Gastrocnemius medialis (tissue), 4 donors: Measurements from ENCODE around the gene ESX1.

ENCODE experiments used
- POLR2A ChIP-seq, 2 donors: fragments of 450-650 bp; IDR thresholded peaks; one replicate each; pipeline ENCODE4 v1.6.1; 2017; ENCODE audit warnings: antibody characterized with exemption in 2 of 2, mild to moderate bottlenecking in 2 of 2, moderate library complexity in 2 of 2
- TF ChIP-seq, protein P1 (sequence below), 5 experiments: fragments of 450-650 bp in 3 of 5; fragments of 200-600 bp in 2 of 5; sonication (generic) in 2 of 5; IDR thresholded peaks in 4 of 5; conservative IDR thresholded peaks in 1 of 5; 1 replicate in 4 of 5; 2 replicates in 1 of 5; pipeline ENCODE4 v1.5.1; 2016 to 2019; ENCODE audit warnings: antibody characterized with exemption in 5 of 5, mild to moderate bottlenecking in 3 of 5, moderate library complexity in 3 of 5

DNA sequence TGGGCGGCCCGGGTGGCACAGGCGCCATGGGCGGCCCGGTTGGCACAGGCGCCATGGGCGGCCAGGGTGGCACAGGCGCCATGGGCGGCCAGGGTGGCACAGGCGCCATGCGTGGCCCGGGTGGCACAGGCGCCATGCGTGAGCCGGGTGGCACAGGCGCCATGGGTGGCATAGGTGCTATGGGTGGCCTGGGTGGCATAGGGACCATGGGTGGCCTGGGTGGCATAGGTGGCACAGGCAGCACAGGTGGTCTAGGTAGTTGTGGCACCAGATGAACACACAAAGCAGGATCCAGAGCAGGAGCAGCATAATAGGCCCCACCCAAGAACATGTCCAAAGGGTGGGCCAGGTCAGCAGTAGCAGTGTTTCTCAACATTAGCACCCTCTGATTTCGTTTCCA is 4.3 kb downstream of the ESX1 start:
- TF ChIP-seq, protein P1, sequence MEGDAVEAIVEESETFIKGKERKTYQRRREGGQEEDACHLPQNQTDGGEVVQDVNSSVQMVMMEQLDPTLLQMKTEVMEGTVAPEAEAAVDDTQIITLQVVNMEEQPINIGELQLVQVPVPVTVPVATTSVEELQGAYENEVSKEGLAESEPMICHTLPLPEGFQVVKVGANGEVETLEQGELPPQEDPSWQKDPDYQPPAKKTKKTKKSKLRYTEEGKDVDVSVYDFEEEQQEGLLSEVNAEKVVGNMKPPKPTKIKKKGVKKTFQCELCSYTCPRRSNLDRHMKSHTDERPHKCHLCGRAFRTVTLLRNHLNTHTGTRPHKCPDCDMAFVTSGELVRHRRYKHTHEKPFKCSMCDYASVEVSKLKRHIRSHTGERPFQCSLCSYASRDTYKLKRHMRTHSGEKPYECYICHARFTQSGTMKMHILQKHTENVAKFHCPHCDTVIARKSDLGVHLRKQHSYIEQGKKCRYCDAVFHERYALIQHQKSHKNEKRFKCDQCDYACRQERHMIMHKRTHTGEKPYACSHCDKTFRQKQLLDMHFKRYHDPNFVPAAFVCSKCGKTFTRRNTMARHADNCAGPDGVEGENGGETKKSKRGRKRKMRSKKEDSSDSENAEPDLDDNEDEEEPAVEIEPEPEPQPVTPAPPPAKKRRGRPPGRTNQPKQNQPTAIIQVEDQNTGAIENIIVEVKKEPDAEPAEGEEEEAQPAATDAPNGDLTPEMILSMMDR (IDR thresholded peaks at IDR 0.05 in 4 of 5, conservative IDR thresholded peaks at IDR 0.05 in 1 of 5): no peak
- no peak for TF ChIP-seq POLR2A (IDR thresholded peaks at IDR 0.05)
